Erythroblast (primary cell): ENCODE measurements around the gene FGD5.

Source experiments
- GATA1 ChIP-seq: IDR thresholded peaks from 2 replicates; pipeline ENCODE4 v1.6.1; 2011; ENCODE audit warnings: low read depth, mild to moderate bottlenecking, control low read depth, low read length, moderate library complexity
- POLR2A ChIP-seq: IDR thresholded peaks from 2 replicates; pipeline ENCODE4 v1.6.1; 2011; ENCODE audit warnings: mild to moderate bottlenecking, low read length

DNA sequence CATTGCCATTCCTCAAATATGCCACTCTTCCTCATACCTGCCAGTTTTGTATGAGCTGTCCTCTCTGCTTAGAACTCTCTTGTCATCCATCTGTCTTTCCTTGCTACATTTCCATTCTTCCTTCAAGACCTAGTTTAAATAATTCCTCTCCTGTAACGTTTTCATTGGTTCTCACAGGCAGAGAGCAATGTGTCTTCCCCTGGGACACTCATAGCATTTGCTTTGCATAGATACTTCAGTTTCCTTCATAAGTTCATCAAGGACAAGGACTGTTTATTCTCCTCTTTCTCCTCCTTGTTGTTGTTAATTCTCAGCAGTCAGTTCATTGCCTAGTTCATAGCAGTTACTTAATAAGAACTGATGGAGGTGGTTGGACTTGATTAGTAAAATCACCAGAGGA is 139.2 kb downstream of the FGD5 start:
- TF ChIP-seq POLR2A (no peak), GATA1 (no peak)
